Upper lobe of right lung (tissue), 1 donor: ENCODE results near the gene BBS7. TPM values are rescaled to one million over a fixed set of nuclear protein-coding genes. Genes with fewer than 3 reads are reported as not detected.
A peak's percentile ranks its signal among the peaks of the same experiment; 100 is the strongest.

Experiments used
- ATAC-seq: fragments of 200-7000 bp; cut with Tn5 transposase; one replicate; pipeline ENCODE4 v1.9.1; 2020; ENCODE audit warnings: mild to moderate bottlenecking, moderate library complexity
- DNase-seq: peaks from one replicate; pipeline ENCODE4 v3.0.0-alpha.2; 2020
- H3K27ac ChIP-seq: fragments of 200-600 bp; one replicate; pipeline ENCODE4 v1.8.0; 2022
- H3K27me3 ChIP-seq: fragments of 200-600 bp; one replicate; pipeline ENCODE4 v1.8.0; 2022; ENCODE audit warnings: mild to moderate bottlenecking
- H3K36me3 ChIP-seq: fragments of 200-600 bp; one replicate; pipeline ENCODE4 v1.8.0; 2022
- H3K4me1 ChIP-seq: fragments of 200-600 bp; one replicate; pipeline ENCODE4 v1.8.0; 2022
- H3K4me3 ChIP-seq: fragments of 200-600 bp; one replicate; pipeline ENCODE4 v1.8.0; 2022; ENCODE audit warnings: mild to moderate bottlenecking
- H3K9me3 ChIP-seq: fragments of 200-600 bp; one replicate; pipeline ENCODE4 v1.8.0; 2022
- intact Hi-C: fragments of 100-400 bp; cut with DNase I; formaldehyde crosslinking; loops from one replicate; pipeline ENCODE4 v1.11.0; 2022
- total RNA-seq: library from RNA; stranded (reverse); fragmentation: NEBNext Ultra II Directional; extraction: Animal tissue kit (Norgen Biotek cat#: 25700); gene quantifications from one replicate; pipeline ENCODE4 v1.2.1, GENCODE V29; 2021
- TF ChIP-seq, protein P1 (sequence below): fragments of 200-600 bp; IDR thresholded peaks from one replicate; pipeline ENCODE4 v1.8.0; 2022; ENCODE audit warnings: antibody characterized with exemption
- donor health status: DM: no; HTN: yes; CAD: no; lungs with severe emphysema.

The BBS7 gene
- total RNA-seq, 1 donor from 2014 or later: 14.5 TPM

GRCh38 chr4:121785479-121785878 lies 84.8 kb downstream of the BBS7 start:
- no peaks in the 10 kb centered on the region for H3K36me3 ChIP-seq
- H3K4me1 ChIP-seq: no peaks in the 10 kb centered on the region
- ATAC-seq: no peak
- DNase-seq: no peak
- no peak overlapping the region for H3K4me3 ChIP-seq
- H3K9me3 ChIP-seq: no peaks in the 10 kb centered on the region
- no peak overlapping the region for H3K27ac ChIP-seq
- peaks cover 4% of the 10 kb centered on the region for H3K27me3 ChIP-seq
- intact Hi-C loops: no loop called here
- TF ChIP-seq, protein P1, sequence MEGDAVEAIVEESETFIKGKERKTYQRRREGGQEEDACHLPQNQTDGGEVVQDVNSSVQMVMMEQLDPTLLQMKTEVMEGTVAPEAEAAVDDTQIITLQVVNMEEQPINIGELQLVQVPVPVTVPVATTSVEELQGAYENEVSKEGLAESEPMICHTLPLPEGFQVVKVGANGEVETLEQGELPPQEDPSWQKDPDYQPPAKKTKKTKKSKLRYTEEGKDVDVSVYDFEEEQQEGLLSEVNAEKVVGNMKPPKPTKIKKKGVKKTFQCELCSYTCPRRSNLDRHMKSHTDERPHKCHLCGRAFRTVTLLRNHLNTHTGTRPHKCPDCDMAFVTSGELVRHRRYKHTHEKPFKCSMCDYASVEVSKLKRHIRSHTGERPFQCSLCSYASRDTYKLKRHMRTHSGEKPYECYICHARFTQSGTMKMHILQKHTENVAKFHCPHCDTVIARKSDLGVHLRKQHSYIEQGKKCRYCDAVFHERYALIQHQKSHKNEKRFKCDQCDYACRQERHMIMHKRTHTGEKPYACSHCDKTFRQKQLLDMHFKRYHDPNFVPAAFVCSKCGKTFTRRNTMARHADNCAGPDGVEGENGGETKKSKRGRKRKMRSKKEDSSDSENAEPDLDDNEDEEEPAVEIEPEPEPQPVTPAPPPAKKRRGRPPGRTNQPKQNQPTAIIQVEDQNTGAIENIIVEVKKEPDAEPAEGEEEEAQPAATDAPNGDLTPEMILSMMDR: no peak

GRCh38 chr4:121784975-121785374 lies 85.3 kb downstream of the BBS7 start:
- DNase-seq: no peak
- intact Hi-C loops: no loop called here

GRCh38 chr4:121784401-121784800 lies 85.9 kb downstream of the BBS7 start:
- H3K4me3 ChIP-seq: no peak overlapping the region
- ATAC-seq (no peak), DNase-seq (no peak)
- no peaks in the 10 kb centered on the region for H3K4me1 ChIP-seq
- H3K36me3 ChIP-seq: no peaks in the 10 kb centered on the region
- peaks cover 4% of the 10 kb centered on the region for H3K27me3 ChIP-seq
- intact Hi-C loops: no loop called here
- H3K27ac ChIP-seq: no peak overlapping the region
- H3K9me3 ChIP-seq: no peaks in the 10 kb centered on the region
- TF ChIP-seq, protein P1: no peak

More at GRCh38 chr4:121784975-121785374, 85.3 kb downstream of the BBS7 start:
- Histone ChIP-seq H3K36me3 (no peaks in the 10 kb centered on the region), H3K27ac (no peak overlapping the region), H3K4me3 (no peak overlapping the region), H3K9me3 (no peaks in the 10 kb centered on the region), H3K27me3 (peaks cover 4% of the 10 kb centered on the region), H3K4me1 (no peaks in the 10 kb centered on the region)
- ATAC-seq: peak; percentile 62
- TF ChIP-seq, protein P1: no peak

GRCh38 chr4:121783210-121783609 lies 87.1 kb downstream of the BBS7 start:
- peaks cover 4% of the 10 kb centered on the region for H3K27me3 ChIP-seq
- intact Hi-C loops: no loop called here
- H3K4me1 ChIP-seq: no peaks in the 10 kb centered on the region
- TF ChIP-seq, protein P1: no peak
- DNase-seq (no peak), ATAC-seq (no peak)
- no peaks in the 10 kb centered on the region for H3K9me3 ChIP-seq
- no peaks in the 10 kb centered on the region for H3K36me3 ChIP-seq
- no peak overlapping the region for H3K4me3 ChIP-seq
- no peak overlapping the region for H3K27ac ChIP-seq

DNA sequence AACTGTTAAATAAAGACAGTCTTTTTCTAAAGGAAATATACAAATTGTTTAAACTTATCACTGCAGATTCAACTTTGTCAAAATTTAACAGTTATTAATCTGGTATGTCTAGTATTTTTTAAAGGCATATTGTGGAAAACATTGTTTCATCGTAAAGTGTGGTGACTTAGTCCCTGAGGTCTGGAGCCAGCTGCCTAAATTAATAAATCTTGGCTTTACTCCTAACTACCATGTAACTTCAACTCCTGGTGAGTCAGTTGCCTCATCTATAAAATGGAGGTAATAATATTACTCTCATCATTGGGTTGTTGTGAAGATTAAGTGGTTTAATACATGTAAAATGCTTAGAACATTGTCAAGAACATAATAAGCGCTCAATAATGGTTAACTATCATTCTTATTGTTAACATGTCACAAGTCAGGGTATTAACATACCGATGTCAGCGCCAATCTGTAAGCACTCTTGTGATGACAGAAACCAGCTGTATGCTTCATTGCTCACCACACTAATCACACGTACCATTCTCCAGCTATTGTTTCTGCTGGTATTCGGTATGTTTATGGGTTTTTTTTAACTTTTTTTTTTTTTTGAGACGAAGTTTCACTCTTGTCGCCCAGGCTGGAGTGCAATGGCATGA lies 91.2 kb downstream of the BBS7 start:
- Histone ChIP-seq H3K4me1 (no peaks in the 10 kb centered on the region), H3K4me3 (no peak overlapping the region), H3K36me3 (no peaks in the 10 kb centered on the region), H3K9me3 (no peaks in the 10 kb centered on the region), H3K27ac (no peak overlapping the region), H3K27me3 (no peaks in the 10 kb centered on the region)
- ATAC-seq (no peak), DNase-seq (no peak)
- TF ChIP-seq, protein P1: no peak
- intact Hi-C loops: no loop called here

- H3K36me3 ChIP-seq: no peaks in the 10 kb centered on the region
- intact Hi-C loops: no loop called here
- no peaks in the 10 kb centered on the region for H3K4me1 ChIP-seq
- TF ChIP-seq, protein P1: no peak
- ATAC-seq: no peak
- H3K27ac ChIP-seq: no peak overlapping the region
- no peaks in the 10 kb centered on the region for H3K9me3 ChIP-seq
- H3K4me3 ChIP-seq: no peak overlapping the region
- no peaks in the 10 kb centered on the region for H3K27me3 ChIP-seq
- DNase-seq: no peak
These were observed 92.6 kb downstream of the BBS7 start for GRCh38 chr4:121777625-121778024.
